BE2C (cell line): Measurements from ENCODE around the gene ERN2.

Experiments used
- DNase-seq: peaks from one replicate; pipeline ENCODE4 v3.0.0-alpha.2; 2020
- H3K27me3 ChIP-seq: fragments of 250-450 bp; sonication (Bioruptor Pico); 2 replicates; pipeline ENCODE4 v1.5.1; 2020; ENCODE audit warnings: mild to moderate bottlenecking
- H3K36me3 ChIP-seq: fragments of 250-450 bp; sonication (Bioruptor Pico); 2 replicates; pipeline ENCODE4 v1.5.1; 2020; ENCODE audit warnings: mild to moderate bottlenecking
- H3K4me1 ChIP-seq: fragments of 250-450 bp; sonication (Bioruptor Pico); 2 replicates; pipeline ENCODE4 v1.5.1; 2020
- H3K4me3 ChIP-seq: 2 replicates; pipeline ENCODE4 v1.5.1; 2011; ENCODE audit warnings: low read depth, low read length
- H3K9me3 ChIP-seq: fragments of 250-450 bp; sonication (Bioruptor Pico); 2 replicates; pipeline ENCODE4 v1.5.1; 2020
- CTCF ChIP-seq: IDR thresholded peaks from 2 replicates; pipeline ENCODE4 v1.5.1; 2012; ENCODE audit warnings: mild to moderate bottlenecking, low read depth, low read length

The ERN2 gene

GRCh38 chr16:23701045-23701444 is 12.0 kb downstream of the ERN2 start:
- H3K4me3 ChIP-seq = no peak overlapping the region
- no peak for DNase-seq
- H3K27me3 ChIP-seq = no peaks in the 10 kb centered on the region
- no peaks in the 10 kb centered on the region for H3K4me1 ChIP-seq
- no peaks in the 10 kb centered on the region for H3K36me3 ChIP-seq
- H3K9me3 ChIP-seq = no peaks in the 10 kb centered on the region
- TF ChIP-seq CTCF = no peak

- no peak for DNase-seq
- no peaks in the 10 kb centered on the region for H3K4me1 ChIP-seq
- no peak overlapping the region for H3K4me3 ChIP-seq
- H3K27me3 ChIP-seq = no peaks in the 10 kb centered on the region
- no peak for TF ChIP-seq CTCF
- no peaks in the 10 kb centered on the region for H3K9me3 ChIP-seq
- H3K36me3 ChIP-seq = no peaks in the 10 kb centered on the region
These were observed 12.5 kb downstream of the ERN2 start for GRCh38 chr16:23700509-23700908.

- H3K9me3 ChIP-seq = no peaks in the 10 kb centered on the region
- H3K36me3 ChIP-seq = no peaks in the 10 kb centered on the region
- no peaks in the 10 kb centered on the region for H3K4me1 ChIP-seq
- no peak for DNase-seq
- no peaks in the 10 kb centered on the region for H3K27me3 ChIP-seq
- no peak overlapping the region for H3K4me3 ChIP-seq
- TF ChIP-seq CTCF = no peak
These were observed 12.9 kb downstream of the ERN2 start for GRCh38 chr16:23700093-23700492.

- Histone ChIP-seq H3K9me3 (no peaks in the 10 kb centered on the region), H3K4me1 (no peaks in the 10 kb centered on the region), H3K36me3 (no peaks in the 10 kb centered on the region), H3K4me3 (no peak overlapping the region), H3K27me3 (no peaks in the 10 kb centered on the region)
- no peak for TF ChIP-seq CTCF
- DNase-seq = no peak
These were observed 13.9 kb downstream of the ERN2 start for GRCh38 chr16:23699100-23699499.

GRCh38 chr16:23695756-23696155 is 17.3 kb downstream of the ERN2 start:
- no peak for TF ChIP-seq CTCF
- no peak for DNase-seq
- Histone ChIP-seq H3K27me3 (no peaks in the 10 kb centered on the region), H3K36me3 (peaks cover 16% of the 10 kb centered on the region), H3K4me1 (no peaks in the 10 kb centered on the region), H3K9me3 (no peaks in the 10 kb centered on the region), H3K4me3 (no peak overlapping the region)

GRCh38 chr16:23694644-23695373 is 18.2 kb downstream of the ERN2 start:
- Histone ChIP-seq H3K4me3 (no peak overlapping the region), H3K9me3 (no peaks in the 10 kb centered on the region), H3K4me1 (no peaks in the 10 kb centered on the region), H3K36me3 (peaks cover 26% of the 10 kb centered on the region), H3K27me3 (no peaks in the 10 kb centered on the region)
- DNase-seq = peak; percentile 53
- TF ChIP-seq CTCF = no peak
